DMS 273 (cell line): ENCODE data around the gene RBP5.
"Not testable (repeated sequence)": the region's sequence is repeated elsewhere in the genome, so short reads cannot be mapped to it uniquely, and the experiment has no call there.

Experiments
- DNase-seq: peaks from one replicate; lab custom pipeline; 2025; ENCODE audit not compliant: unreplicated experiment; lab: John Stamatoyannopoulos, UW

Gene RBP5

GRCh38 chr12:7123806-7124522 lies 4.7 kb downstream of the RBP5 start:
- DNase-seq = no peak

GRCh38 chr12:7122811-7123769 lies 5.6 kb downstream of the RBP5 start:
- DNase-seq = no peak

- no peak for DNase-seq
Measured at GRCh38 chr12:7121324-7121723, 7.4 kb downstream of the RBP5 start.

DNA sequence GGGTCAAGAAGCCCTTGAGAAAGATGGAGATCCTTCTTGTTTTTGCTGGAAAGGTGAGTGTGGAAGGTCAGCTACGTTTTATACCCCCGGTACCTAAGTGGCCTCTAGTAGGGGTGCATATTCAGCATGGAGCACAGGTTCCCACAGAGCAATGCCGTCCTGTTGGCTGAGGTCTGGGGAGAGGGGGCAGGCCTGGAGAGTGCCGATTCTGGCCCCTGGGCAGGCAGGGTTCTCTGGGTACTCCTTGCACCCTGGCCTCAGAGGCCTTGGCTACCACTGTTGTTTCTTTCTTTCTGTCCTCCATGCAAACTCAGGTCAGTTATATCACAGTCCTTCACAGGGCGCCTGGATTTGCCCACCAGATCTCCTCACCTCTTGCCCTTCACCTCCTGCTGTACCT lies 8.5 kb downstream of the RBP5 start:
- DNase-seq = no peak

DNA sequence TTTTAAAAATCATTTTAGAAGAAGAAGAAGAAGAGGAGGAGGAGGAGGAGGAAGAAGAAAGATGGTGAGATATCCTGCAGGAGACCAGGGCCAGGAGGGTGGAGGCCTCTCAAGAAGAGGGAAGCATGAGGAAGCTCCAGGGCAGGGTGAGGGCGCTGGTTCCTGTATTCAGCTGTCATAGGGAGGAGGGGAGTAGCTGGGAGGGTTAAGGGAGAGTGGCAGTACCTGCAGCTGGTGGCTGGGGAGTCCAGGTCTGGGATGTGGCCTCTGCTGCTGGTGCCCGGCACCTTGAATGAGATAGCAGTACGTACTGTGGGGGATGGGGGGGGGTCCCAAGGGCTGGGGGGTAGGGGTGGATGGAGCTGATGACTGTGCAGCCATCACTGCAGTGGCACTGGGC lies 9.8 kb downstream of the RBP5 start:
- DNase-seq = no peak

DNA sequence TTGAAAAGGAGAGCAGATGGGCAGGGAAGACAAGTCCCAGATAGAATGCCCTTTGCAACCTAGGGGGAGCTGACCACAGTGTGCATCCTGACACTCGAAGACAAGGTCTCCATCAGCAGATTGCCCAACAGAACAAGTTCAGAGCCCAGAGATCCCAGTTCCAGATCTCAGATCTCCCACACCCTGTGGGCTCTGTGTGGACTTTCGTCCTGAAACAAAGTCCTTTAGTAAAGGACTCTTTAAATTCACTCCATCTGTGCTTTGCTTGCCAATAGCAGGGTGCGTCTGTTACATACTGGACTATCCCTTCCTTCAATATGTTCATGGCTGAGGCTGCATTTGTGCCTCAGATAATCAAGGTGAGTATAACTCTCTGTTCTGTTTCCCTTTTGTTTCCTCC lies 11.0 kb downstream of the RBP5 start:
- DNase-seq = no peak

DNA sequence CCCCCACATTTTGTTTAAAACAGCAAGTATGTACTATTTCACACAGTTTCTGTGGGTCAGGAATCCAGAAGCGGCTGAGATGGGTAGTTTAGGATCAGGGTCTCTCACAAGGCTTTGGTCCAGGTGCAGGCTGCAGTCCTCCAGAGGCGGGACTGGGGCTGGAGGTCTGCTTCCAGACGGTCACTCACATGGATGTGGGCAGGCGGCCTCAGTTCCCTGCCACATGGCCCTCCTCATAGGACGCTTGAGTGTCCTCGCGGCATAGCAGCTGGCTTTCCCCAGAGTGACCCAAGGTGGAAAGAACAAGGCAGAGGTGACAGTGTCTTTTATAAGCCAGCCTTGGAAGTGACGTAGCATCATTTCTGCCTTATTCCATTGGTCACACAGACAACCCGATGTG lies 11.8 kb downstream of the RBP5 start:
- DNase-seq = no peak

- no peak for DNase-seq
Measured at GRCh38 chr12:7116196-7116595, 12.5 kb downstream of the RBP5 start.

- DNase-seq = no peak
Measured at GRCh38 chr12:7114851-7115250, 13.8 kb downstream of the RBP5 start.

DNA sequence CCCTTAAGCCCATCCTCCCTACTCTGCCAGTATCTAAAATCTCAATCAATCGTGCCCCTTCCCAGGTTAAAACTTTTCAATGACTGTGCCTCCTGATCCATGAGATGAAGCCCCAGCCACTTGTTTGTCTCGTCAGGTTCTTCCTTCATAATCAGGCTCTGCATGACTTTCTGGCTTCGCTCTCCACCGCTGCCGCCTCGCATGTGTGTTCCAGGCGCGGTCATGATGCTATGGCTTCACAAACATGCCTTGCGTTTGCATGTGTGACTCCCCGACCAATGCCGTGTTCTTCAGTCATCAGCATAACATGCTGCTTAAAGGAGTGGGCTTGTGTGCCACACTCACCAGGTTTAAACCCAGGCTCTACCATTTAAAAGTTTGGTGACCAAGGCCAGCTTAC lies 14.7 kb downstream of the RBP5 start:
- DNase-seq = no peak

GRCh38 chr12:7113389-7113871 lies 15.3 kb downstream of the RBP5 start:
- DNase-seq = peak; percentile 46

GRCh38 chr12:7112041-7112440 lies 16.6 kb downstream of the RBP5 start:
- no peak for DNase-seq

GRCh38 chr12:7110661-7111060 lies 18.0 kb downstream of the RBP5 start:
- no peak for DNase-seq

GRCh38 chr12:7109572-7109920 lies 19.1 kb downstream of the RBP5 start:
- no peak for DNase-seq

GRCh38 chr12:7108796-7109571 lies 19.7 kb downstream of the RBP5 start, which contains the start of gene C1RL:
C1RL (minus strand) TSS chr12:7109214; CDS start chr12:7109180, 34 bp downstream.
- DNase-seq = peak; percentile 84

- DNase-seq = peak; percentile 10
Measured at GRCh38 chr12:7108003-7108795, 20.5 kb downstream of the RBP5 start.

DNA sequence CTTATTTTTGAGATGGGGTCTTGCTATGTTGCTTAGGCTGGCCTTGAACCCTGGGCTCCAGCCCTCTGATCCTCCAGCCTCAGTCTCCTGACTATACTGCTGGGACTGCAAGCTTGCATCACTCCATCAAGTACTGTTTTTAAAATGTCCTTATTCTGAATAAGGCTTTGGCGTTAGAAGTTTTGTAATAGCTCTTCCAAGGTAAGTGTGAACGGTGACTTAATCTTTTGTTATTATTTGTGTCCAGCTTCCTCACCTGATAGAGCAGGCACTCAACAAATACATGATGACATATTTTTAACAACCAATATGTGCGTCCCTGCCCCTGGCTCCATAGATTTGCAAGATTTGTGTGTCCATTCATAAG lies 21.1 kb downstream of the RBP5 start:
- no peak for DNase-seq

- not testable (repeated sequence) for DNase-seq
Measured at GRCh38 chr12:7107181-7107580, 21.5 kb downstream of the RBP5 start.

- DNase-seq = no peak
Measured at GRCh38 chr12:7106082-7106481, 22.6 kb downstream of the RBP5 start.

GRCh38 chr12:7103837-7104584 lies 24.7 kb downstream of the RBP5 start:
- no peak for DNase-seq
